Caco-2 (cell line): ENCODE data around the gene PRKAA1. TPM values are rescaled to one million over a fixed set of nuclear protein-coding genes. Genes with fewer than 3 reads are reported as not detected.
"Not testable (repeated sequence)": the region's sequence is repeated elsewhere in the genome, so short reads cannot be mapped to it uniquely, and the experiment has no call there.

ENCODE experiments used
- BruUV-seq: library from RNA; stranded (reverse); fragments of 400-500 nt; replicated peaks from 2 replicates; lab custom pipeline; 2021; lab: Mats Ljungman, UMichigan
- CTCF ChIA-PET: fragments of 300-600 bp; sonication (Branson Sonifier 250); formaldehyde crosslinking; loops from one replicate; lab custom pipeline; 2022; ENCODE audit warnings: antibody characterized with exemption; lab: Charles Lee
- POLR2A ChIA-PET: fragments of 300-600 bp; sonication (Branson Sonifier 250); formaldehyde crosslinking; loops from one replicate; lab custom pipeline; 2022; ENCODE audit warnings: antibody characterized with exemption; lab: Charles Lee
- DNase-seq, 2 experiments: peaks; one replicate each; pipeline versions ENCODE4 v3.0.0 to v3.0.0-alpha.2; 2020 to 2022
- H3K27me3 ChIP-seq: replicated peaks from 2 replicates; pipeline ENCODE4 v1.6.0; 2011; ENCODE audit warnings: low read length; ENCODE audit not compliant: control insufficient read depth, insufficient read depth
- H3K36me3 ChIP-seq: 2 replicates; pipeline ENCODE4 v1.5.1; 2011; ENCODE audit warnings: low read length; ENCODE audit not compliant: control insufficient read depth, insufficient read depth
- H3K4me1 ChIP-seq: fragments of 250-450 bp; sonication (Bioruptor Pico); 2 replicates; pipeline ENCODE4 v1.5.1; 2020; ENCODE audit warnings: mild to moderate bottlenecking
- H3K4me3 ChIP-seq: 2 replicates; pipeline ENCODE4 v1.5.1; 2011; ENCODE audit warnings: low read depth, mild to moderate bottlenecking, control low read depth, low read length
- H3K9me3 ChIP-seq: fragments of 250-450 bp; sonication (Bioruptor Pico); 2 replicates; pipeline ENCODE4 v1.5.1; 2020; ENCODE audit warnings: mild to moderate bottlenecking, moderate library complexity
- H3K27ac Mint-ChIP-seq: one replicate; pipeline ENCODE4 v1.8.0; 2022; ENCODE audit warnings: mixed read lengths; ENCODE audit not compliant: unreplicated experiment
- H3K27me3 Mint-ChIP-seq: one replicate; pipeline ENCODE4 v1.8.0; 2022; ENCODE audit warnings: mixed read lengths; ENCODE audit not compliant: insufficient read depth, unreplicated experiment
- H3K36me3 Mint-ChIP-seq: one replicate; pipeline ENCODE4 v1.8.0; 2022; ENCODE audit warnings: mild to moderate bottlenecking, mixed read lengths; ENCODE audit not compliant: insufficient read depth, unreplicated experiment
- H3K4me1 Mint-ChIP-seq: one replicate; pipeline ENCODE4 v1.8.0; 2022; ENCODE audit warnings: low read depth, mixed read lengths; ENCODE audit not compliant: unreplicated experiment
- H3K4me3 Mint-ChIP-seq: one replicate; pipeline ENCODE4 v1.8.0; 2022; ENCODE audit warnings: mild to moderate bottlenecking, moderate library complexity, mixed read lengths; ENCODE audit not compliant: unreplicated experiment
- H3K9me3 Mint-ChIP-seq: one replicate; pipeline ENCODE4 v1.8.0; 2022; ENCODE audit warnings: mixed read lengths; ENCODE audit not compliant: unreplicated experiment
- intact Hi-C: fragments of 100-400 bp; cut with micrococcal nuclease; formaldehyde crosslinking; loops from one replicate; pipeline ENCODE4 v1.10.0; 2022; ENCODE audit not compliant: unreplicated experiment
- total RNA-seq: library from RNA; stranded (reverse); gene quantifications from 2 replicates; pipeline ENCODE4 v1.2.3, GENCODE V29; 2022
- TF ChIP-seq, protein P1 (sequence below), 2 experiments: fragments of 200-600 bp in 1 of 2; IDR thresholded peaks; 1 replicate in 1 of 2; 2 replicates in 1 of 2; pipeline versions ENCODE4 v1.5.1 to v1.8.0; 2011 to 2022; ENCODE audit warnings: antibody characterized with exemption in 1 of 2, control low read depth in 1 of 2, inconsistent platforms in 1 of 2, low read depth in 1 of 2, low read length in 1 of 2, mild to moderate bottlenecking in 1 of 2, moderate library complexity in 1 of 2; ENCODE audit not compliant: insufficient read depth in 1 of 2, severe bottlenecking in 1 of 2, unreplicated experiment in 1 of 2

PRKAA1 gene
- total RNA-seq, 1 experiment from 2014 or later = 64.6 TPM

DNA sequence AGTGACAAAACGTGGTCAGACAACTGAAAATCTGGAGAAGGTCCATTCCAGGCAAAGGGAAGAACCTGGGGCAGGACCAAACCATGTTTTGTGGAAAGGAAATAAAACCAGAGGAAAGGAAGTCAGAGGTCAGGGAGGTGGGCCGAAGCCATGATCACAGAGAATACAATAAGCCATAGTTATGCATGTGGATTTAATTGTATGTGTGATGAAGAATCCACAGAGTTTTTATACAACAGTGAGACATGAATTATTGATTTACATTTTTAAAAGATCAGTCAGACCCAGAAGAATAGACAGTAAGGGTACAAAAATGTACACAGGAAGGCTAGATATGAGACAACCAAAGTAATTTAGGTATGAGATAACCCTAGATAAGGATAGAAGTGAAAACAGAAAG lies 63.2 kb downstream of the PRKAA1 start:
- Mint-ChIP-seq H3K4me3 (no peak overlapping the region), H3K36me3 (no peaks in the 10 kb centered on the region), H3K27ac (no peak overlapping the region), H3K9me3 (no peaks in the 10 kb centered on the region), H3K27me3 (no peaks in the 10 kb centered on the region), H3K4me1 (peaks cover 23% of the 10 kb centered on the region)
- ChIA-PET CTCF (no interaction called here), POLR2A (no interaction called here)
- no peaks in the 10 kb centered on the region for H3K27me3 ChIP-seq
- intact Hi-C loops = no loop called here
- TF ChIP-seq, protein P1, sequence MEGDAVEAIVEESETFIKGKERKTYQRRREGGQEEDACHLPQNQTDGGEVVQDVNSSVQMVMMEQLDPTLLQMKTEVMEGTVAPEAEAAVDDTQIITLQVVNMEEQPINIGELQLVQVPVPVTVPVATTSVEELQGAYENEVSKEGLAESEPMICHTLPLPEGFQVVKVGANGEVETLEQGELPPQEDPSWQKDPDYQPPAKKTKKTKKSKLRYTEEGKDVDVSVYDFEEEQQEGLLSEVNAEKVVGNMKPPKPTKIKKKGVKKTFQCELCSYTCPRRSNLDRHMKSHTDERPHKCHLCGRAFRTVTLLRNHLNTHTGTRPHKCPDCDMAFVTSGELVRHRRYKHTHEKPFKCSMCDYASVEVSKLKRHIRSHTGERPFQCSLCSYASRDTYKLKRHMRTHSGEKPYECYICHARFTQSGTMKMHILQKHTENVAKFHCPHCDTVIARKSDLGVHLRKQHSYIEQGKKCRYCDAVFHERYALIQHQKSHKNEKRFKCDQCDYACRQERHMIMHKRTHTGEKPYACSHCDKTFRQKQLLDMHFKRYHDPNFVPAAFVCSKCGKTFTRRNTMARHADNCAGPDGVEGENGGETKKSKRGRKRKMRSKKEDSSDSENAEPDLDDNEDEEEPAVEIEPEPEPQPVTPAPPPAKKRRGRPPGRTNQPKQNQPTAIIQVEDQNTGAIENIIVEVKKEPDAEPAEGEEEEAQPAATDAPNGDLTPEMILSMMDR (IDR thresholded peaks at IDR 0.05; ENCODE audit: insufficient read depth in 1 of 2, low read depth in 1 of 2, low read length in 1 of 2, severe bottlenecking in 1 of 2, unreplicated experiment in 1 of 2) = no peak
- H3K36me3 ChIP-seq = no peaks in the 10 kb centered on the region
- no TSS peak for BruUV-seq
- no peak for DNase-seq
- peaks cover 23% of the 10 kb centered on the region for H3K4me1 ChIP-seq
- H3K4me3 ChIP-seq = no peak overlapping the region
- no peaks in the 10 kb centered on the region for H3K9me3 ChIP-seq

DNA sequence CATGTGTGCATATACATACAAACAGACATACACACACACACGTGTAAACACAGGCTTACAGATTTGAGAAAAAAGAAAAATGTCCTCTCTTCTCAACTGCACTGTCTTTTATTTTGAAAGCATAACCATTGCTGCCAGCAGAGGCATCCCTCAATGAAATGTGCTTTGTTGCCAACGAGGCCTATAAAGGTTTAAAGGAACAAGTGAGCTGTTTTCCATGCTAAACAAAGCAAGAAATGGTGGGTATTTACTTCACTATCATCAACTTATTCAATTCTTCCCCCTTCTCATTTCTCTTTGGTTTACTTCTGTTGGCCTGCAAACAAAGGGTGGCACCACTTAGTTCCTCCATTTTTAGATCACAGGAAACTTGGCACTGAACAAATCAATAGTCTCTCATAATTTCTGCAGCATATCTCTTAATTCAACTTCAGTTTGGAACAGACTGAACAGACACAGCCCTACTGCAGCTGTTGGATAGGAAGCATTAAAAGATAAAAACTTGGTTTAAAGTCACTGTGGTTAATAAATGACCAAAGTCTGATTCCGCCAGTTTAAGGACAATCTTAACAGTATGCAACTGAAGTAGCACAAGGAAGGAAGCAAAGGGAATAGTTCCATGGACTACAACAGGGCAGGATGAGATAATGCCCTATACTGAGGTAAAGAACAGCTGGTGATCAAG lies 64.2 kb downstream of the PRKAA1 start:
- CTCF ChIA-PET = no interaction called here
- no TSS peak for BruUV-seq
- H3K27ac Mint-ChIP-seq = no peak overlapping the region
- Histone ChIP-seq H3K9me3 (no peaks in the 10 kb centered on the region), H3K4me1 (peaks cover 23% of the 10 kb centered on the region), H3K27me3 (no peaks in the 10 kb centered on the region), H3K36me3 (no peaks in the 10 kb centered on the region), H3K4me3 (no peak overlapping the region)
- peaks cover 23% of the 10 kb centered on the region for H3K4me1 Mint-ChIP-seq
- TF ChIP-seq, protein P1 (IDR thresholded peaks at IDR 0.05; ENCODE audit: insufficient read depth in 1 of 2, low read depth in 1 of 2, low read length in 1 of 2, severe bottlenecking in 1 of 2, unreplicated experiment in 1 of 2) = no peak
- intact Hi-C loops = no loop called here
- H3K36me3 Mint-ChIP-seq = no peaks in the 10 kb centered on the region
- no peak overlapping the region for H3K4me3 Mint-ChIP-seq
- POLR2A ChIA-PET = no interaction called here
- H3K27me3 Mint-ChIP-seq = no peaks in the 10 kb centered on the region
- no peak for DNase-seq
- no peaks in the 10 kb centered on the region for H3K9me3 Mint-ChIP-seq

DNA sequence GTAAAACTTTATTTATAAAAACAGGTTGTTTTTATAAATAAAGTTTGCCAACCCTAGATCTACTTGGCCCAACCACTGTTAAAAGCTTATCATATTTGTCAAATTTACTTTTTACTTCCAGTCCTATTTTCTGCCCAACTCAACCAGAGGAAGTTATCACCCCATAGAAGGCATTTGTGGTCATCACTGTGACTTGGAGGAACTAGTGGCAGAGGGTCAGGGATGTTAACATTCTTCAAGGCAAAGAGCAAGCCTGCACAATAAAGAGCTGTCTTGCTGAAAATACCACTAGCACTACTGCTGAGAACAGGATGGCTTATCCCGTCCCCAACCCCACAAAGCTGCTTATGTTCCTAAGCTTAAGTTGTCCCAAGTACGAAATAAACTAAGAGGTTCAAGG lies 64.7 kb downstream of the PRKAA1 start:
- TF ChIP-seq, protein P1 (IDR thresholded peaks at IDR 0.05; ENCODE audit: insufficient read depth in 1 of 2, low read depth in 1 of 2, low read length in 1 of 2, severe bottlenecking in 1 of 2, unreplicated experiment in 1 of 2) = no peak
- no TSS peak for BruUV-seq
- Mint-ChIP-seq H3K4me1 (peaks cover 23% of the 10 kb centered on the region), H3K27ac (no peak overlapping the region), H3K9me3 (no peaks in the 10 kb centered on the region), H3K4me3 (no peak overlapping the region), H3K27me3 (no peaks in the 10 kb centered on the region), H3K36me3 (peaks cover under 1% of the 10 kb centered on the region)
- Histone ChIP-seq H3K27me3 (no peaks in the 10 kb centered on the region), H3K4me3 (no peak overlapping the region), H3K36me3 (no peaks in the 10 kb centered on the region), H3K4me1 (peaks cover 23% of the 10 kb centered on the region), H3K9me3 (no peaks in the 10 kb centered on the region)
- CTCF ChIA-PET = no interaction called here
- intact Hi-C loops = no loop called here
- no peak for DNase-seq
- POLR2A ChIA-PET = no interaction called here

- POLR2A ChIA-PET, H3K4me3 ChIP-seq, intact Hi-C loops, H3K4me1 Mint-ChIP-seq, H3K27ac Mint-ChIP-seq, H3K36me3 ChIP-seq, H3K9me3 Mint-ChIP-seq, H3K4me3 Mint-ChIP-seq, CTCF ChIA-PET, H3K4me1 ChIP-seq, BruUV-seq, H3K27me3 ChIP-seq, H3K9me3 ChIP-seq, H3K27me3 Mint-ChIP-seq, DNase-seq: not testable (repeated sequence)
- H3K36me3 Mint-ChIP-seq = peaks cover 13% of the 10 kb centered on the region
These were observed 75.7 kb downstream of the PRKAA1 start for GRCh38 chr5:40722497-40722911.
